ENCODE data around the gene SHROOM1.

Gene SHROOM1, protein sequence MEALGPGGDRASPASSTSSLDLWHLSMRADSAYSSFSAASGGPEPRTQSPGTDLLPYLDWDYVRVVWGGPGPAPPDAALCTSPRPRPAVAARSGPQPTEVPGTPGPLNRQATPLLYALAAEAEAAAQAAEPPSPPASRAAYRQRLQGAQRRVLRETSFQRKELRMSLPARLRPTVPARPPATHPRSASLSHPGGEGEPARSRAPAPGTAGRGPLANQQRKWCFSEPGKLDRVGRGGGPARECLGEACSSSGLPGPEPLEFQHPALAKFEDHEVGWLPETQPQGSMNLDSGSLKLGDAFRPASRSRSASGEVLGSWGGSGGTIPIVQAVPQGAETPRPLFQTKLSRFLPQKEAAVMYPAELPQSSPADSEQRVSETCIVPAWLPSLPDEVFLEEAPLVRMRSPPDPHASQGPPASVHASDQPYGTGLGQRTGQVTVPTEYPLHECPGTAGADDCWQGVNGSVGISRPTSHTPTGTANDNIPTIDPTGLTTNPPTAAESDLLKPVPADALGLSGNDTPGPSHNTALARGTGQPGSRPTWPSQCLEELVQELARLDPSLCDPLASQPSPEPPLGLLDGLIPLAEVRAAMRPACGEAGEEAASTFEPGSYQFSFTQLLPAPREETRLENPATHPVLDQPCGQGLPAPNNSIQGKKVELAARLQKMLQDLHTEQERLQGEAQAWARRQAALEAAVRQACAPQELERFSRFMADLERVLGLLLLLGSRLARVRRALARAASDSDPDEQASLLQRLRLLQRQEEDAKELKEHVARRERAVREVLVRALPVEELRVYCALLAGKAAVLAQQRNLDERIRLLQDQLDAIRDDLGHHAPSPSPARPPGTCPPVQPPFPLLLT

GRCh38 chr5:132830436-132831094, at the start of gene SHROOM1:
Gene SHROOM1, minus strand, starts transcription at chr5:132830647. Its CDS starts 4,507 bp downstream, at chr5:132826140.
- peaks cover 9% of the 10 kb centered on the region for H3K4me1 Mint-ChIP-seq
- H3K4me3 Mint-ChIP-seq, result peak within 1 kb of the TSS; percentile 81
- no peaks in the 10 kb centered on the region for H3K36me3 Mint-ChIP-seq (ENCODE audit: low read depth)
- DNase-seq (no peak), ATAC-seq (peak; percentile 30)
- H3K27me3 Mint-ChIP-seq, result peaks cover 55% of the 10 kb centered on the region
- no peak within 1 kb of the TSS for H3K27ac Mint-ChIP-seq
- H3K9me3 Mint-ChIP-seq, result no peaks in the 10 kb centered on the region

DNA sequence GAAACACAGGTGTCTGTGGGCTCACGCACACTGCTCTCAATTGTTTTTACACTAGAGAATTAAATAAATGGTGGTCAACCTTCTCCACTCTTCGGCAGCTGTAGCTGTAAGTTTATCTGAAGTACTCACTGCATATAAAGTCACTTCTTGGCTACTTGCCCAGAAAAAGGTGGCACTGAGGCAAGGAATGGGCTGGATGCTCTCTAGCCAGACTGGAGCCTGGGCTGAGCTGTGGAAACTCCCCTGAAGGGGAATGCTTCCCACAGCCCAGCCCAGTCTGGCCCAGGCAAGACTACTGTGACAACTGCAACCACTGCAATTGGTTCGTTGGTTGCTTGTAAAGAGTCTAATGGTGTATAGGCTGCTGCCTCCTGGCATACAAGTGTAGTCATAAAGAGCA, 47.5 kb upstream of the SHROOM1 start:
- H3K36me3 Mint-ChIP-seq (ENCODE audit: low read depth), result peaks cover 19% of the 10 kb centered on the region
- no peaks in the 10 kb centered on the region for H3K9me3 Mint-ChIP-seq
- H3K4me3 Mint-ChIP-seq, result no peak overlapping the region
- no peak for DNase-seq
- H3K4me1 Mint-ChIP-seq, result no peaks in the 10 kb centered on the region
- no peaks in the 10 kb centered on the region for H3K27me3 Mint-ChIP-seq
- no peak for ATAC-seq
- H3K27ac Mint-ChIP-seq, result peak overlapping the region; percentile 25

DNA sequence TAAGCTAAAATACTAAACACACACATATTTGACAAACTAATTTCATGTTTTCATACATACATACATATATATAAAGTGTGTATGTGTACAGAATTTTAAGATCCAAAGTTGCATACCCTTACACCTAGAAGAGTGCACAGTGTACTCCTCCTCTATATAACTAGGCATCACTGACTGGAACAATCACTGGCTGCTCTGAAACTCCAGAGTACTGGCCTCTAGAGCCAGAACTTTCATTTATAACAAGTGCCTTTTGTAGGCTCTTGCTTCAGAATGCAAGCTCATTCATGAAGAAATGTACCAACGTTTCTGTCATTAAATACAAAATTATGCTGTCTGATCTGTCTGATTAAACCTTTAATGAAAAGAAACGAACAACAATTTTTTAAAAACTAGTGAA, 47.0 kb upstream of the SHROOM1 start:
- Mint-ChIP-seq H3K36me3 (ENCODE audit: low read depth) (peaks cover 20% of the 10 kb centered on the region), H3K4me1 (no peaks in the 10 kb centered on the region), H3K27ac (no peak overlapping the region), H3K4me3 (no peak overlapping the region), H3K9me3 (no peaks in the 10 kb centered on the region), H3K27me3 (no peaks in the 10 kb centered on the region)
- ATAC-seq (no peak), DNase-seq (no peak)

DNA sequence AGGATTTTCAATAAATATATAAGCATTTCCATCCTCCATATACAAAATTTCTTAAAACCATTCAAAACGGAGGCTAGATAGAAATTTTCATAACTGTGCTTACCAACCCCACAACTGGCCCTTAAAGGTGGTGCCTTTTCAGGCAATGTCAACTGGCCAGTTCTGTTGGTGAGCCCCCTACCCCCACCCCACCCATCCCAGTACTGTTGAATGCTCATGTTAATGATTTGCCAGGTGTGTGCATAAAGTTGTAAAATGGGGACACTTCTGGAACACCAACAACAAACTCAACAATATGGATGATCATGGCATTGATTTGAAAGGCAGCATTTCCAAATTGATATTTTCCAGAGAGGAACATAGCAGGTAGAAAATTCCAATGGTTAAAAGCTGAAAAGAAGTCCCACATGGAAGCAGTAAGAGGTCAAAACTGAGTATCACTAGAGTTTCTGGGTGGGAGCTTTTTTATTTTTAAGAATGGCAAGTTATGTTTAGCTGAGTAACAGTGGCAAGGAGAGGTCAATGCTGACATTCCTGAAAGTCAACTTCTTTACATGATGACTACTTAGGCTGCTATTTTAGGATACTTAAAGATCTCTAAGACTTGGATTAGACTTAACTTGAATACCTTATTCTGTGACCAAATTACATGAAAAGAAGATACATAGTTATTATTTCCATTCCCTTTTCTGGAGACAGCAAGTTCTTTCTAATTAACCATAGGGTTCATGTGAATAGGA, 45.7 kb upstream of the SHROOM1 start:
- peaks cover 28% of the 10 kb centered on the region for H3K36me3 Mint-ChIP-seq (ENCODE audit: low read depth)
- no peaks in the 10 kb centered on the region for H3K9me3 Mint-ChIP-seq
- H3K4me3 Mint-ChIP-seq, result no peak overlapping the region
- no peaks in the 10 kb centered on the region for H3K4me1 Mint-ChIP-seq
- no peak overlapping the region for H3K27ac Mint-ChIP-seq
- no peak for ATAC-seq
- no peaks in the 10 kb centered on the region for H3K27me3 Mint-ChIP-seq
- no peak for DNase-seq

DNA sequence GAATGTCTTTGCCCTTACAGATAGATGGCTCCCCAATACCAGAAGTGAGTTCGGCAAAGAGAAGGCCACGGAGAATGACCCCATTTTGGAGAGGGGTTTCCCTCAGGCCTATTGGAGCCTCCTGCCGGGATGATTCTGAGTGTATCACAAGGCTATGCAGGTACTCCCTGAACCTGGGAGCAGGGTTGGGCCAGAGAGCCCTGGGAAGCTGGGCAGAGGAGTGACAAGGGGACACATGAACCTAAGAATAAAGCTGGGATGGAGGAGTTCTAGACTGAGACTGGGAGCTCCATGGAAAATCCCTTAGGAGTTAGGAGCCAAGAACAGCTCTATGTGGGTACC, 43.5 kb upstream of the SHROOM1 start:
- no peak overlapping the region for H3K4me3 Mint-ChIP-seq
- no peak for ATAC-seq
- H3K36me3 Mint-ChIP-seq (ENCODE audit: low read depth), result peaks cover 28% of the 10 kb centered on the region
- no peaks in the 10 kb centered on the region for H3K27me3 Mint-ChIP-seq
- H3K27ac Mint-ChIP-seq, result no peak overlapping the region
- H3K4me1 Mint-ChIP-seq, result peaks cover under 1% of the 10 kb centered on the region
- no peak for DNase-seq
- H3K9me3 Mint-ChIP-seq, result no peaks in the 10 kb centered on the region

- Mint-ChIP-seq H3K36me3 (ENCODE audit: low read depth) (peaks cover 32% of the 10 kb centered on the region), H3K27me3 (no peaks in the 10 kb centered on the region), H3K9me3 (no peaks in the 10 kb centered on the region), H3K4me3 (no peak within 1 kb of the TSS), H3K27ac (no peak within 1 kb of the TSS), H3K4me1 (peaks cover 5% of the 10 kb centered on the region)
- ATAC-seq, result no peak
- no peak for DNase-seq
Observed at GRCh38 chr5:132873119-132873929, 42.9 kb upstream of the SHROOM1 start, which contains the start of gene LEAP2. Gene LEAP2, plus strand, starts transcription at chr5:132873668. Its CDS starts 27 bp downstream, at chr5:132873695.

GRCh38 chr5:132872788-132873118, 42.3 kb upstream of the SHROOM1 start:
- no peak for ATAC-seq

DNA sequence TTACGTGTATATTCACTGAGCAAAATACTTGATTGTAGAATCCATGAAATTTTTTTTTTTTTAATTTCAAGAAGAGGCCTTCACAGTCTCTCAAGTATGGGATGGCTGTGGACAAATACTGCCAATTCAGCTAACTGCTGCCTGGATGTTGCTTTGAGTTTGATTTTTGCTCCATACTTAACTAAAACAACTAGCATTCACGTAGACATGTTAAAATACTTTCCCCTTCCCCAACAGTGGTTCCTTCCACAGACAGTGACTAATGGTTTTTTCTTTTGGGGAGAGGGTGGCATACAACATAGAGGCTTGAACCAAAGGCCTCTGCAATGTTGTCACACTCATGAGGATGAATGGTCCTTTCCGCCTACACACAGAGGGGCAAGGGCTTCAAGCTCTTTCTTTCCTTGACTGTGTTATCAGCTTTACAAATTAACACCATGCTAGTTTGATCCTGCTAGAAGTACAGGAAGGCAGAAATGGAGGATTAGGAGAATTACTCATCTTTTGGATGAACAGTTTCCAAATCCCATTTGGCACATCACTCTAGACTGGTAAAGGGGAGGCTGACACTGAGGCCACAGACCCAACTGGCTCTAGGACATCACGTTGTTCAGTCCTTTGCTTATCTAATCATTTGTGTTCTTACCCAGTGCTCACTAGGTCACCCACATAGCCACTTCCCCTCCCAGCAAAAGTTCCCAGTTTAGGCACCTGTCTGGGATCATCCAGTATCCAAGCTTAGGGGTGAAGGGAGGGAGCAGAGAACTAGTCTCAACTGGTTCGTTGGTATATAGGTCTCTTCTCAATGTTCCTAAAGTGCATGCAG, 41.2 kb upstream of the SHROOM1 start:
- H3K27me3 Mint-ChIP-seq, result no peaks in the 10 kb centered on the region
- H3K4me1 Mint-ChIP-seq, result peaks cover 19% of the 10 kb centered on the region
- H3K4me3 Mint-ChIP-seq, result no peak overlapping the region
- DNase-seq (no peak), ATAC-seq (peak; percentile 13)
- no peak overlapping the region for H3K27ac Mint-ChIP-seq
- peaks cover 43% of the 10 kb centered on the region for H3K36me3 Mint-ChIP-seq (ENCODE audit: low read depth)
- H3K9me3 Mint-ChIP-seq, result no peaks in the 10 kb centered on the region

More at GRCh38 chr5:132872788-132873118, 42.3 kb upstream of the SHROOM1 start:
- Mint-ChIP-seq H3K4me3 (no peak overlapping the region), H3K27me3 (no peaks in the 10 kb centered on the region), H3K27ac (no peak overlapping the region), H3K36me3 (ENCODE audit: low read depth) (peaks cover 32% of the 10 kb centered on the region), H3K9me3 (no peaks in the 10 kb centered on the region), H3K4me1 (peaks cover 11% of the 10 kb centered on the region)
- no peak for DNase-seq

- no peak for ATAC-seq
- Mint-ChIP-seq H3K27ac (no peak overlapping the region), H3K4me3 (no peak overlapping the region), H3K9me3 (no peaks in the 10 kb centered on the region), H3K4me1 (peaks cover 24% of the 10 kb centered on the region), H3K27me3 (no peaks in the 10 kb centered on the region), H3K36me3 (ENCODE audit: low read depth) (peaks cover 46% of the 10 kb centered on the region)
- DNase-seq, result no peak
Observed at GRCh38 chr5:132870801-132871200, 40.4 kb upstream of the SHROOM1 start.

GRCh38 chr5:132868754-132869153, 38.3 kb upstream of the SHROOM1 start:
- H3K4me3 Mint-ChIP-seq, result peak overlapping the region; percentile 94

GRCh38 chr5:132867046-132867451, 36.6 kb upstream of the SHROOM1 start:
- ATAC-seq (no peak), DNase-seq (no peak)
- peak overlapping the region; percentile 94 for H3K4me3 Mint-ChIP-seq
- peaks cover 42% of the 10 kb centered on the region for H3K36me3 Mint-ChIP-seq (ENCODE audit: low read depth)
- H3K9me3 Mint-ChIP-seq, result no peaks in the 10 kb centered on the region
- no peaks in the 10 kb centered on the region for H3K27me3 Mint-ChIP-seq
- peak overlapping the region; percentile 98 for H3K27ac Mint-ChIP-seq
- peaks cover 29% of the 10 kb centered on the region for H3K4me1 Mint-ChIP-seq

More at GRCh38 chr5:132868754-132869153, 38.3 kb upstream of the SHROOM1 start:
- Mint-ChIP-seq H3K27me3 (no peaks in the 10 kb centered on the region), H3K4me1 (peaks cover 29% of the 10 kb centered on the region), H3K9me3 (no peaks in the 10 kb centered on the region), H3K27ac (peak overlapping the region; percentile 67), H3K36me3 (ENCODE audit: low read depth) (peaks cover 46% of the 10 kb centered on the region)
- DNase-seq (no peak), ATAC-seq (no peak)

- Mint-ChIP-seq H3K4me1 (peaks cover 29% of the 10 kb centered on the region), H3K36me3 (ENCODE audit: low read depth) (peaks cover 37% of the 10 kb centered on the region)
Observed at GRCh38 chr5:132866342-132867045, 36.0 kb upstream of the SHROOM1 start, which contains the start of the genes GDF9 and UQCRQ. Gene GDF9, minus strand, starts transcription at chr5:132866469. Its CDS starts 1,936 bp downstream, at chr5:132864533. Gene UQCRQ, plus strand, starts transcription at chr5:132866642. Its CDS starts 240 bp downstream, at chr5:132866882.

More at GRCh38 chr5:132866342-132867045, 36.0 kb upstream of the SHROOM1 start, which contains the start of the genes GDF9 and UQCRQ:
- ATAC-seq, result peak; percentile 99
- H3K27me3 Mint-ChIP-seq, result no peaks in the 10 kb centered on the region
- no peaks in the 10 kb centered on the region for H3K9me3 Mint-ChIP-seq
- peak within 1 kb of the TSS; percentile 98 for H3K27ac Mint-ChIP-seq
- H3K4me3 Mint-ChIP-seq, result peak within 1 kb of the TSS; percentile 94
- peak; percentile 89 for DNase-seq

Measured in activated naive CD8-positive, alpha-beta T cell treated with anti-CD3 and anti-CD28 coated beads, Interleukin-2, amount 50 U/mL, for 24 hours (primary cell).